GM18511 (cell line): Measurements from ENCODE around the gene ZNF664.

Source experiments
- ATAC-seq: cut with Tn5 transposase; IDR thresholded peaks from one replicate; pipeline ENCODE4 v1.9.1; 2021; ENCODE audit warnings: mild to moderate bottlenecking, moderate library complexity; ENCODE audit not compliant: unreplicated experiment

The ZNF664 gene

DNA sequence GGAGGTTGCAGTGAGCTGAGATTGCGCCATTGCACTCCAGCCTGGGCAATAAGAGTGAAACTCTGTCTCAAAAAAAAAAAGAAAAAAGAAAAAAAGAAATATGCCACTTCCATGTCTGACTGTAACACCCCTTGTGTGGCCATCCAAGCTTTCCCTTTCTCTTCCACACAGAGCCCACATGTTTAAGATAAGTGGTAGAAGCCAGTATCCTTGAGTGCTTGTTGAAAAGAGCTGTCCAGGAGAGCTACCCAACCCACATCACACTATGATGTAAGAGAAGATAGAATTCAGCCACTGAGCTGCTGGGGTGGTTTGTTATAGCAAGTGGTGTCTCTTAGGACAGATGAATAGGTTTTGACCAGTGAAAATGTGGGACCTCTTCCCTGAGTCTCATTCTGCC lies 82.1 kb downstream of the ZNF664 start:
- ATAC-seq = no peak

DNA sequence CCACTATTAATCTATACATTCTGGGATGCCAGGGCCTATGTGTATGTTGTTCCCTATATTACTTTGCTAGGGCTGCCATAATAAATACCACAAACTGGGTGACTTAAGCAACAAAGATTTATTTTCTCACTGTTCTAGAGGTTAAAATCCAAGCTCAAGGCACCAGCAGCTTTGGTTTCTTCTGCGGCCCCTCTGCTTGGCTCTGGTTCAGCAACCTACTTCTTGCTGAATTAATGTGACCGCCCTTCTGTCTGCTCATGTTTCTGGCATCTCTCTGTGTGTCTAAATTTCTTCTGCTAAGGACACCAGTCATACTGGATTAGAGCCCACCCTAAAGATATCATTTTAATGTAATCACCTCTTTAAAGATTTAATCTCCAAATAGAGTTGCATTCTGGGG lies 84.7 kb downstream of the ZNF664 start:
- ATAC-seq = no peak

DNA sequence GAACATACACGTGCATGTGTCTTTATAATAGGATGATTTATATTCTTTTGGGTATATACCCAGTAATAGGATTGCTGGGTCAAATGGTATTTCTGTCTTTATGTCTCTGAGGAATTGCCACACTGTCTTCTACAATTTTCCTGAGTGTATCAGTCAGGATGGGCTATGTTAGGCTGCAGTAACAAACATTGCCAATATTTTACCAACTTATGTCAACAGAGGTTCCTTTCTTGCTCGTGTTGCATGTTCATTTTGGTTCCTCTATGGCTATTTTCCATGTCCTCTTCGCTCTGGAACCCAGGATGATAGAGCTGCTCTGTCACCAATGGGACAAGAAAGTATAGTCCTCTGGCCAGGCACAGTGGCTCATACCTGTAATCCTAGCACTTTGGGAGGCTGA lies 86.7 kb downstream of the ZNF664 start:
- ATAC-seq = no peak
